Brain microvascular endothelial cell (primary cell): ENCODE measurements around the gene SERBP1.
A peak's percentile ranks its signal among the peaks of the same experiment; 100 is the strongest.

Experiments used
- DNase-seq: peaks from one replicate; pipeline ENCODE4 v3.0.0-alpha.2; 2020
- H3K27ac ChIP-seq: fragments of 250-450 bp; sonication (Bioruptor Pico); 2 replicates; pipeline ENCODE4 v1.5.1; 2020; ENCODE audit warnings: mild to moderate bottlenecking, moderate library complexity
- H3K27me3 ChIP-seq: fragments of 250-450 bp; sonication (Bioruptor Pico); replicated peaks from 2 replicates; pipeline ENCODE4 v1.5.1; 2020; ENCODE audit warnings: mild to moderate bottlenecking
- H3K36me3 ChIP-seq: fragments of 250-450 bp; sonication (Bioruptor Pico); replicated peaks from 2 replicates; pipeline ENCODE4 v1.5.1; 2020; ENCODE audit warnings: mild to moderate bottlenecking
- H3K4me3 ChIP-seq: 2 replicates; pipeline ENCODE4 v1.5.1; 2011; ENCODE audit warnings: low read depth, mild to moderate bottlenecking, control low read depth, low read length, moderate library complexity
- CTCF ChIP-seq: IDR thresholded peaks from 2 replicates; pipeline ENCODE4 v1.5.1; 2011; ENCODE audit warnings: low read depth, mild to moderate bottlenecking, moderate library complexity, low read length, control low read depth, inconsistent platforms; ENCODE audit errors: missing control alignments
- in situ Hi-C: cut with HindIII; loops from 2 replicates; pipeline ENCODE4 v1.10.0; 2017; ENCODE audit warnings: low sequenced_read_pairs, low pct_ligation_motif_present

SERBP1 gene

GRCh38 chr1:67469431-67469830 is 39.2 kb upstream of the SERBP1 start:
- in situ Hi-C loops = no loop called here

GRCh38 chr1:67468066-67468718 is 38.0 kb upstream of the SERBP1 start:
- Histone ChIP-seq H3K27ac (no peak overlapping the region), H3K4me3 (no peak overlapping the region), H3K36me3 (no peaks in the 10 kb centered on the region), H3K27me3 (no peaks in the 10 kb centered on the region)
- peak; percentile 6 for DNase-seq
- no peak for TF ChIP-seq CTCF
- in situ Hi-C loops = no loop called here

More at GRCh38 chr1:67469431-67469830, 39.2 kb upstream of the SERBP1 start:
- no peaks in the 10 kb centered on the region for H3K27me3 ChIP-seq
- no peak overlapping the region for H3K27ac ChIP-seq
- no peaks in the 10 kb centered on the region for H3K36me3 ChIP-seq
- H3K4me3 ChIP-seq = no peak overlapping the region
- TF ChIP-seq CTCF = no peak
- DNase-seq = no peak

- H3K36me3 ChIP-seq = no peaks in the 10 kb centered on the region
- no peaks in the 10 kb centered on the region for H3K27me3 ChIP-seq
- DNase-seq = no peak
- H3K4me3 ChIP-seq = no peak overlapping the region
- in situ Hi-C loops = no loop called here
- H3K27ac ChIP-seq = no peak overlapping the region
- TF ChIP-seq CTCF = no peak
Measured at GRCh38 chr1:67465375-67465774, 35.2 kb upstream of the SERBP1 start.

- Histone ChIP-seq H3K4me3 (no peak overlapping the region), H3K27ac (no peak overlapping the region), H3K36me3 (no peaks in the 10 kb centered on the region), H3K27me3 (no peaks in the 10 kb centered on the region)
- in situ Hi-C loops = no loop called here
- no peak for TF ChIP-seq CTCF
- DNase-seq = no peak
Measured at GRCh38 chr1:67464746-67465145, 34.5 kb upstream of the SERBP1 start.

GRCh38 chr1:67464058-67464457 is 33.9 kb upstream of the SERBP1 start:
- Histone ChIP-seq H3K36me3 (no peaks in the 10 kb centered on the region), H3K27me3 (no peaks in the 10 kb centered on the region), H3K4me3 (no peak overlapping the region), H3K27ac (no peak overlapping the region)
- no peak for DNase-seq
- no peak for TF ChIP-seq CTCF
- in situ Hi-C loops = no loop called here
